Stimulated activated CD4-positive, alpha-beta T cell treated with anti-CD3 and anti-CD28 coated beads, Interleukin-2, amount 100 ng/mL, for 4 hours (primary cell): ENCODE data around the gene MEGF11.

Experiments
- DNase-seq: peaks from one replicate; pipeline ENCODE4 v3.0.0-alpha.2; 2020; ENCODE audit warnings: low read depth

The MEGF11 gene

DNA sequence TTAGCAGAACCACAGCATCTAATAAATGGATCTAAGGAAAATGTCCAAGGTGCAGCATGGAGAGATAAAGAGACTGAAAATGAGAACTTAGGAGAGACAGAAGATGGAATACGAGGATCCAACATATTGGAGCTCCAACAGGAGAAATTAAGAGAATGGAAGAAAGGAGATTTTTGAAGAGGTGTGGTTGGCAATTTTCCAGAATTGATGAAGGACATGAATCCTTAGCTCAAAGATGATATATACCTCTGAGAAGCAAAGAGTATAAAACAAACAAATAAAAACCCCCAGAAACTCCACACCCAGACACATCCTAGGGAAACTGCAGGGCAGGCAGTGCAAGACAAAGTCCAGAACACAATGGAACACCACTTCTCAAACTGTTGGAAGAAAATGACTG is 141.2 kb downstream of the MEGF11 start:
- DNase-seq: no peak

DNA sequence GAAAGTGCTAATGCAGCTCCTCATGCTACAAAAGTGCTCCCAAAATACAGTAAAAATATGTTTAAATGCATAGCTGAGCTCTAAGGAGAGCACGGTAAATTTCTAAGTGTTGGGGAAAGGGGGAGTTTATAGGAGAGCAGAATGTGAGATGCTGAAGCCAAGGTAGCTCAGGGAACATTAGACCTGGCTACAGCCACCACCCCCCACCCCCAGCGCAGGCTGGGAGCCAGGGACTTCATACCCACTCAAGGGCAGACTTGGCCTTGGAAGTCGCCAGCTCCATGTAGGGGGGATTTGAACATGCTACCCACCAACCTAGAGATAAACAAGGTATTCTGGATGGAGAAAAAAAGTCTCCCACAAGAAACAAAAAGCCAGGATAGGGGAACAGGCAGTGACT is 142.2 kb downstream of the MEGF11 start:
- no peak for DNase-seq

DNA sequence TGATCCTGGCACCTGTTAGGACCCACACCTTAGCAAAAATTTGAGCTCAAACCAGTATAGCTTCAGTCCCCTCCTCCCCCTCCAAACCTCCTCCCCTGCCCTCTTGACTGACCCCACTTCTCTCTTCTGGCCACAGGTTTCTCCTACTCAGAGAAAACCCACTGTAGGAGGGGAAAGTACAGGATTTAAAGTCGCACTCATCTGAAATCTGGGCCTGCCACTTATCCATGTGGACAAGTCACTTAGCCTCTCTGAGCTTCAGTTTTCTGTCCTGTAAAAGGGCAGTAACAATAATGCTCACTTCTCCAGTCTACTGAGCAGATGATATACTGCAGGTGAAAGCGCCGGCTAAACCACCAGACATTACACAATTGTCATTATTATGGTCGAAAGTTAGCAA is 142.7 kb downstream of the MEGF11 start:
- DNase-seq: no peak

DNA sequence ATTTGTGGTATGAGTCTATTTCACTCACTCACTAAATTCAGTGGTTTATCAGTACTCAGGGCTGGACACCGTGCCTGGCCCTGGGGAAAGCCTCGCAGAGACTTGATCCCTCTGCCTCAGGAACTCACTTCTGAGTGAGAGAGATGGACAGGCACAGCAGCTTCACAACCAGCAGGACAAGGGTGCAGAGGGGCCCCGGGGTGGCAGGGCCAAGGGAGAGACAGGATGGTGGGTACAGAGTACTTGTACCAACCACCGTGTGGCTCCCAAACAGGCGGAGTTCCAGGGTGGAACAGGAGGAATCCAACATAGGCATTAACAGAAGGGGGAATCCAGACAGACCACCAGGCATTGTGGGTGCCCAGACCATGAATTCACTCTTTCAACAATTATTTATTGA is 143.7 kb downstream of the MEGF11 start:
- no peak for DNase-seq

DNA sequence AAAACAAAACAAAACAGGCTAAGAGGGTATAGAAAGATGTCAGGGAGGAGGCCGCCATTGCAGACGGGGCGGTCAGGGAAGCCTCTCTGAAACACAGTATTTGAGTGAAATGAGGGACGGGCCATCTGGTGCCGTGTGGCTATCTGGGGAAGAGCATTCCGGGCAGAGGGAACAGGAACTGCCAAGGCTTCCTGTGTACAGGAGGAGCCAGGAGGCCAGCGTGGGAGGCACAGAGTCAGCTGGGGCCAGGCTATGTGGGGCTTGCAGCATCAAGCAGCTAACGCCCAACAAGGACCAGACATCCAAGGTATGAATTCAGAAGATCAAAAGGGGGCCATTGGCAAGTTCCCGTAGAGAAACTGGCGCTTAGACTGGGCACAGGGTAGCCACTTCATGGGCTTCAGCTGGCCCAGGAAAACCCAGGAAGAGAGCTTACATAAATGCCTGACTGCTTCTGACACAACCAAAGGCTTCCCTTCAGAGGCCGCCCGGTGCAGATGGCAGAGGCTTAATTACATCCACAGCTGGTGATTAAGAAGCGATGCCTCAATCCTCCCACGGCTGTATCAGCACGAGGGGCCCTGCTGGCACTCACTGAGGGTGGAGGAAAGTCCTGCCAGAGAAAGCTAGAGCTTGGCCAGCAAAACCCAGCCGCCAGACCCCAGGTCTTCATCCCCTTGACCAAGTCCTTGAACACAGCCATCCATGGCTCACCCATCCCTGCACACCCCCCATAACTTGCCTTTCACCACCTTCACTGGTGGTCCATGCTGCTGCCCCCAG is 144.9 kb downstream of the MEGF11 start:
- no peak for DNase-seq

DNA sequence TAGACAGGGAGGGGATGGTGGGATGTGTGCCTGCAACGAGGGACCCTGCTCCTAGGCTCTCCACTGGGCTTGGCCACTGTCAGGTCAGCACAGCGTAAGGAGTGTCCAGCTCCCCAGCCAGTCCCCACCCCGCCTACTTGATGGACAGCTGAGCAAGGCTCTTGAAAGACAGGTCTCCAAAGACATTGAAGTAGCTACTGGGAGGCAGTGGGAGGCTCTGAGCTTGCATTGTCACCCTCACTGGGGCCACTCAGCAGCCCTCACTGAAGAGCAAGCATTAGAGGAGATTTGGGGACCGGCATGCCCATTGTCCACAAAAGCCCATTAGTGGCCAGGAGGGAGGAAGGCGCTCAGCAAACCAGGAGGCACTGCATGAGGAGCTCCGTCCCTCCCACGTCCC is 146.5 kb downstream of the MEGF11 start:
- no peak for DNase-seq

DNA sequence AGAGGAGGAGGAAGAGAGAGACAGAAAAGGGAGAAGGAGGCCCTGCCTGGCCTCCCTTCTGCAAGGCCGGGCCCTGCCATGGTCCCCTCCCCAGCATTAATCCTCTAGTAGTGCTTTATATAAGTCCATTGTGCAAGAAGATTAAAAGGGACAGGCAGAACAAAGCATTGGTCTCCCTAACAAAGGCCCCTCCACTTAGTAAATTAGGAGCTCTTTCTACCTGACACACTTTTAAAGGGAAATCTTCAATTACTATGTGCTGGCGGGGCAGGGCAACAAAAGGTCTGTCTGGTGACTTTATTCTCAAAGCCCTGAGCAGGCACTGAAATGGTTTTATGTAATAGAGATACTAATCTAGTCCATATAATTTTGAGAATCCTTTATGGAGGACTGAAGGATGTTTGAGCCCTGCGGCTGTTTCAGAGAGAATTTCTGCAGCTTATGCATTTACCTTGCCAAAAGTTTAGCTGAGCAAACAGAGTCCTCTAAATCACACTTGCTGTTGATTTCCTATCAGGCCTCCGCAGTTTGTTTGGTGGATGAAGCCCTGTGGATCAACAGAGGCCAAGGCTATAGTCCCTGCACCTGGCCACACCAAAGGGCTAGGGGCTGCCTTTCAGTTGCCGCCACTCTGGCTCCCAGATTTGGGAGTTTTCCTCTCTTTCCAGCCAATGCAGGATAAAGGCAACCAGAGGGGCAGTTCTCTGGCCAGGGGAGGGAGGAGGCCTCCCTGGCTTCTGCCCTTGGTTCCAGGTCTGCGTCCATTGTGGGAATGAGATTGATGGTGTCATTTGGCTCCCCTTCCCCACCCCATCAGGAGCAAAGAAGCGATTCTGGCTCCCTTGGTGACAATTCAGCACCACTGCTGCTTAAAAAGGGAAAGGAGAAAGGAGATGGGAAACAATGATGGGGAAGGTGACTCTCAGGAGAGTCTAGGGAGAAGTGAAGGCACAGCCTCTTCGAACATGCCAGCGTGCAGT is 148.0 kb downstream of the MEGF11 start:
- DNase-seq: no peak

DNA sequence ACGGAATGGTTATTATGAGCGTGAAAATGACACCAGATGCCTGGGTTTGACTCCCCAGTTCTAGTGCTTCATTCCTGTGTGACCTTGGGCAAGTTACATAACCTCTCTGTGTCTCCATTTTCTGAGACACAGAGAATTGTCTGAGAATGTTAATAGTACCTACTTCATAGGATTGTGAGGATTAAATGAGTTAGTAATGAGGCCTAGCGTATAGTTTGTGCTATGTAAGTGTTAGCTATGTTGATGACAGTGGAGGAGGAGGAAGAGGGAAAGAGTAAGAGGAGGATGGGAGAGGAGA is 150.3 kb downstream of the MEGF11 start:
- no peak for DNase-seq

DNA sequence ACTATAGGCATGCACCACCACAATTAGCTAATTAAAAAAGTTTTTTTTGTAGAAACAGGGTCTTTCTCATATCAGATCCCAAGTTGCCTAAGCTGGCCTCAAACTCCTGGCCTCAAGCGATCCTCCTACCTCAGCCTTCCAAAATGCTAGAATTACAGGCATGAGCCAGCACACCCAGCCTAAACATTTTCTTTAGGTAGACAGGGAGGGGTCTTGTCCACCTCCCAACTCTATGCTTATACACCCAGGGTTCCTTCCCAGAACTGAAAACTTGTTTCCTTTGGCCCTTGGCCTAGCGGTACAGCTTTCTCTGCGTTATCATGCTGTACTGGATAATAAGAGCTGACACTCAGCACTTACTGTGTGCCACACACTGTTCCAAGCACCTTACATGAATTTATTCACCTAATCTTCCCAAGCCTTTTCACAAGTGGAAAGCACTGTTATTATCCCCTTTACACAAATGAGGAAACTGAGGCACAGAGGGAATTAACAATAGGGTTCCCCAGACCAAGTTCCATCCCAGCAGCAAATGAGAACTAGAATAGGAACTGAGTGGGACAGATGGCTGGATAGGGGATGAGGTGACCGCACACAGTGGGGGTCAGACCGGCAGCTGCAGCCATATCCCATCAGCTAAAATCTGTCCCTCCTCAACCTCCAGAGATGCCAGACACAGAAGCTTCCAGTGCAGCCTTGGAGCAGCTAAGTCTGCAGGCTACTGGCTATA is 150.8 kb downstream of the MEGF11 start:
- DNase-seq: no peak

DNA sequence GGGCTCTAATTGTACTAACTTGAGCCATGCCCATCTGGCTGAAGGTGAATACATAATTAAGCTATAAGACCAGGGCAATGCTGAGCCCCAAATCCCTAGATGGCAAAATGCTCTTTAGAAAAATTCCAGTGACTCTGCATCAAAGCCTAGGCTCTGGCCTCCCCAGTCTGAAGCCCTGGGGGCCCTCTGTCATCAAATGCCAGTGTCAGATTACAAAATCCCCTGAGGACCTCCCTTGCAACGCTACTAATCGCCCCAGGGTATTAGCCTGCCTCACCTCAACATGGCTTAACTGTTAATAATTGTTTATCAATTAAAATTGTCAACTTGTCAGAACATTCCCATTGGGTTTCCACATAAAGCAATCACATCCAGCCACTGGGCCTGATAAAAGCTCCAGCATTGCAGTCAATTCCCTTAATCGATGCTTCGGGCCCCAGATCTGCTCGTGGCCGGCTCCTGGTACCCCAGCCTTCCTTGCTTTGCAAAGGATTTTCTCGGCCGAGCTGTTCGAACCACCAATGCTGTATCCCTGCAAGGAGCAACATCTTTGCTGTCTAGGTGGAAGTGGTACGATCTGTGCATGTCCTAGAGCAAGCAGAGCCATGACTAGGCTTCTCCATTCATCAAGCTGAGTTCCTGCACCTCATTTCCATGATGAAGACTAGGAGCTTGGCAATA is 151.7 kb downstream of the MEGF11 start:
- DNase-seq: no peak

DNA sequence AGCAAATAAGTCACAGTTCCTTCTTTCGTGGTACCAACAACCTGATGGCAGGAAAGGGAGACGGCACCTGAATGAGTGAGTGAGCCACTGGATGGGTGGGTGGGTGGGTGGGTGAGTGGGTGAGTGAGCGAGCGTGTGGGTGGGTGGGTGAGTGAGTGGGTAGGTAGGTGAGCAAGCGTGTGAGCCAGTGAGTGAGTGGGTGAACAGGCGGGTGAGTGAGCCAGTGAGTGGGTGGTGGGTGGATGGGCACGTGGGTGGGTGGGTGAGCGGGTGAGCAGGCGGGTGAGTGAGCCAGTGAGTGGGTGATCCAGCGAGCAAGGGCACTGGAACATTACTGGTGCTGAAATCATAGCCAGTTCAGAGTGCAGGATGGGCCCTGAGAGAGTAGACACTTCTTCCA is 152.8 kb downstream of the MEGF11 start:
- DNase-seq: peak; percentile 40

DNA sequence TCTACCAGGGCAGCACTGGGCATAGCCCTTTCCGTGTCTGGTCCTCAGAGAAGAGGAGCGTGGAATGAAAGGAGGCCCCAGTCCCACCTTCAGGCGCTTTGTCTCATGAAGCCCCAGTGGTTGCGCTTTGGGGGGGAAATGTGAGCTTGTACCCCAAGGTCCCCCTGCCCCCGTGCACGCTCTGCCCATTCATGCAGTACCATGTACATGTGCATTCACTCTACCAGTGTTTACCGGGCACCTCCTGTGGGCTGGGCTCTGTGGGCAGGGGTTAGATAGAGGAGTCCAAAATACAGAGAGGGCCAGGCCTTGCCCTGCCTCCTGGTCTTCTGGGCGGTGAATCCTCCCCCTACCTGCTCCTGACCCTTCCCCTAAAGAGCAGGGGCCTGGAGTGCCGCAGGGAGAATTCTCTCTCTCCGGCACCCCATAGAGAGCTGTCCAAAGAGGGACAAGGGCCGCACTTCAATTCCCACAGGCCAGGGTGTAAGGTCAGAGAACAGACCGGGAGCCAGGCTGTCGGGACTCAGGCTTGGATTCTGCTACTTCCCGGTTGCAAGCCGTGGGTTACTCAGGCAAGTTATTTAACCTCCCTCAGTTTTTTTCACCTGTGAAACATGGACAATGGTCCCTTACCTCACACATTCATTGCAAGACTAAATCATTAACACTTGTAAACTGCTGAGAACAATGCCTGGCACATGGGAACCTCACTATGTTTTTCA is 153.4 kb downstream of the MEGF11 start:
- DNase-seq: no peak

DNA sequence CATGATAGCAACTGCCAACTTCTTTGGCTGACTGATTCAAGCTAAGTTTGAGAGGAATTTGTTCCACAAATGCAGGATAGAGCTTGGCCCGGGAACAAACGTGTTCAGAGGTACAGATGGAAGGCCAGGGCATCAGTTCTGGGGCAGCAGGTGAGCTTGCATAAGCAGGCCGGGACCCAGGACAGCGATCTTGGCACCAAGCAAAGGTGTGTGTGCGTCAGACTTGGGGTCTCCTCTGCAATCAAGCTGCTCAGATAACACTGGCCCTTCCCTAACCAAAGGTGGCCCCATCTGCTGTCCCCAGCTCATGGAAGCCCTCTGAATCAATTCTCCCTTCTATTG is 155.6 kb downstream of the MEGF11 start:
- no peak for DNase-seq

DNA sequence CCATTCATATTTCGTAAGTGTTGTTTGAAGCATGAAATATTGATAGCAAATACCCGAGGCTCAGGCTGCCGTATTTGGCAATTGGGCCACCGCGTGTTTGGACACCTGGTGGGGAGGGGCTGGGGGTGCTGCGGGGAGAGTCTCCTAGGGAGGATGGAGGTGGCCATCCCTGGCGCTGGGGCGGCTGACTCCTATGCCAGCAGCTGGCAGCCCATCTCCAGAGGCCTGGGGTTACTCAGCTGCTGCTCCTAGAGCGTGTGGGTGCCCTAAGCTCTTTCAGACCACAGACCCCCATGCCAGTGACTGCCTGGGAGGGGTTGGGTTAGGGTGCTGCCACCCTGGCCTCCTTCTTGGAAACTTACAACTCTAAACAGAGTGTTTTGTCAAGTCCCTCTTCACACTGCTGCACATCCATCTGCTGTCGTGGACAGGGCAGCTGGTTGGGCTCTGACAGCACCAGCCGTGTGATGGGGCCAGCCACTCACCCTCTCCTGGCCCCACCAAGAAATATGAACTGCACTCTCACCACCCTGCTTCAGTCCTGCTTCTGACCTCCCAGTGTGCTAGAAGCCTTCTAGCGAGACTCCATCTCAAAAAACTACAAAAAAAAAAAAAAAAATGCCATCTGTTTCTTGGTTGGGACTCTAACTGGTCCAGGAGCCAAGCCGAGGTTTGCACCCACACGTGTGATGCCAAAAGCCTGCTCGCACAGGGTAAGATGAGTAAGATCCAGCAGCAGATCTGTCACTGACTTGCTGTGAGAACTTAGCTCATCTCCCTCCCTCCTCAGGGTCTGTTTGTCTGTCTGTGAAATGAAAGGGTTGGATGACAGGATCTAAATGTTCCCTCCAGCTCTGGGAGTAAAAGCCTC is 156.2 kb downstream of the MEGF11 start:
- no peak for DNase-seq

DNA sequence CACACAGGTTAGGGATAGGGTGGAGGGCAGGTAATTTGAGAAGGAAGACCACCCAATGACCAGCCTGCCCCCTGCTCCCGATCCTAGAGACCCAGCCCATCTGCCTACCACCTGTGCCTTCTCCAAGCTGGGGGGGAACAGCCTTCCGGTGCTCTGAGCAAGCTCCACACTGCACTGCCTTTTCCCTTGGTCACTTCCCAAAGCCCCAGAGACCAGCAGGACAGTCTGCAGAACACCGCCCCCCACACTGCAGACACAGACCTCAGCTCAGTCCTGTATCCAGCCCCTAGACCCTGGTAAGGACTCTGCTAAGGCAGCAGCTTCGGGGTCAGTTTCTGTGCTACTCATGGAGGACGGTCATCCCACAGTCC is 156.9 kb downstream of the MEGF11 start:
- DNase-seq: no peak

DNA sequence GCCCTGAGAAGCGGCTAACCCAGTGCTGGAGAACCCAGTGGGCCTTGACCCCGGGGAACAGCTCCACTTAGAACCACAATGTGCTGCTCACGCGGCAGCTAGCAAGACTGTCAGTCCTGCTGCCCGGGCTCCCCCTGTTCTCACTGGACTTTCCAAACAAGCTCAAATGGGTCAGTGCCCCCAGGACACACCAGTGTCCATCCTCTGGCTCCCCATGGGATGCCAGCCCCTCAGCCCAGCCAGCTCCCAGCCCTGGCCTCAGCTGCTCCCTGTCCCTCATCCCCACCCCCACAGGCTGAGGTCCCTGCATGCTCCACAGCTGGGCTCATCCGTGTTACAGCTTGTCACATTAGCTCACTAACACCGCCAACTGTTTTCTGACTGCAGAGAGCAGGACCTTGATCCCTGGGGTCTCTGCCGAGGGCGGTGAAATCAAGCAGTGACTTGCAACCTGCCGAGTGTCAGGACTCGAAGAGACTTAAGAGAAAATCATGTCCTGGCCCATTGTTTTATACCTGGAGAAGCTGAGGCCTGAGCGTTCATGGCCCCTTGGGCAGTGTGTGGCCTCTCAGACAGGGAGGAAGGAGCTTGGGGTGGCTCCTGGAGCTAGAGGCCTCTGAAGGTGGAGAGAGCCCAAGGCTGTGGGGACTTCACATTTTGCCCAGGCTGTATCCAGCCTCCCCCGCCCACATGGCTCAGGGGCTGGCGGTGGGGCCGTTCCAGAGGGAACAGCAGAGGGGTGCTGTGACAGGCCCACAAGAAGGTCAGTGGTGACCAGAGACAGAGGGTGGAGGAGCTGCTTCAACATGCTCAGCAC is 157.5 kb downstream of the MEGF11 start:
- no peak for DNase-seq

DNA sequence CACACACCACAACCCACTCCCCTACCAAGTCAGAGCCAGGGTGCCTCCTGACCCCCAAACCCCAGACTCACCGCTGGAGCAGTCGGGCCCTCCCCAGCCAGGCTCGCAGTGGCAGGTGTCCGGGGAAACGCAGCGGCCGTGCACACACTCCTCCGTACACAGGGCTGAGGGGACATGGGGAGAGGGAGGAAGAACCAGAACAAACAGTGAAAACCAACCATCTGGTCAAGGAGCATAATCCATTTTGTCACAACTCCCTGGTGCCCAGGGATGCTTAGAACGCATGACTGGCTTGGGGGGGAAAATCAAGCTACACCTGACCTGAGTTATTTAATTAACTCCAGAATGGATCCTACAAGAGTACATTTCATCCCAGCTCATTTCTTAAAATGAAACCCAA is 159.2 kb downstream of the MEGF11 start:
- no peak for DNase-seq

DNA sequence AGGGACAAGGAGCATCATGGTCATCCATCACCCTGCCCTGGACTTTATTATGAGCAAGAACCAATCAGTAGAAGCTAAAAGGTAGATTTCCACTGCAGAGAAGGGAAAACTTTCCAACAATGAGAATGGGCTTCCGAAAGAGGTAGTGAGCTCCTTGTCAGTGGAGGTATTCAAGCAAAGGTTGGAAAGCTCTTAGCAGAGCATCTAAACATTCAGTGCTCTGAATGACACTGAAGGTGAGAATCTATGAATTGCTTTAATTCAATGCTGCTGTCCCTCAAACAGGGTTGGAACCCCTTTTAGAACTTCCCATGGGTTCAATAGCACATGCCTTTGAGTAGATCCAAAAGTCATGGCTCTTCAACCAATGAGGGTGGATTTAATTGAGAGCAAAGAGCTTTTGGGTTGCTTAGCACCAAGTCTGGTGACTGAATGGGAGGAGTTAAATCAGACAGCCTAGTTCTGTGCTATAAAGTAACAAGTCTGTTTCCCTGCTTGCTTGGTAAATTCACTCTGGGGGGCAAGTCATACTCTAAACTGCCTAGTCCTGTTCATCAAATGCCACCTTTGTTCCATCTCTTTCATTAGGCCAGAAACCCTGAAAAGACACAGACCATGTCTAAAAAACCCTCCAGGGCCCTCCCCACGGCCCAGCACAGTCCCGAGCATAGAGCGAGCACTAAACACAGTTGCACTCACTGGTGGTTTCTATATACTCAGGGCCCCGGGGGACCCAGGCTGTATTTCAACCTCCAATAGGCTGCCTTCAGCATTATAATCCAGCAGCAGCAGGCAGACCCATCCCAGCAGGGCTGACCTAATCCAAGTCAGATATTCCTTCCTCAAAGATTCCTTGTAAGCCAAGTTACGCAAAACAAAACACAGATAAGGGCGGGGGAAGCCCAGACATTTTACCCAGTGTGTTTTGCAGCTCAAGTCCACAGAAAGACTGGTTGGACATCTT is 161.2 kb downstream of the MEGF11 start:
- DNase-seq: no peak

DNA sequence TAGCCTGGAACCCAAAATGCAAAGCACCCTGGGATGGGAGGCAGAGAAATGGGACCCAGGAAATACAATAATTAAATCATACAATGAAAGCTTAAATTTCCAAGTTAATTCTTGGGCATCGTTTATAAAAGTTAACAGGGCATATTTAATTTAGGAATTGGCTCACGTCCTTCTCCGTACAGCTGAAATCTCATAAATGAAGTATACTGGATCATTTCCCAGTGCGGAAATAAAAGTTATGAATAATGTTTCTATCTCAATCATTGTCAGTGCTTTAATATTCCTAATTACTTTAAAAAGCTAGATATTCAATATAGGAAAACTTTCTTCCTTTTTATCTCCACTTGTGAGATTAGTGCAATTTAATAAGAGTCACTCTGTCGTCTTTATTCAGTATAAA is 164.0 kb downstream of the MEGF11 start:
- DNase-seq: no peak
